ENCODE data around the gene METTL24.
"Not testable (repeated sequence)": the region's sequence is repeated elsewhere in the genome, so short reads cannot be mapped to it uniquely, and the experiment has no call there.

METTL24 gene

GRCh38 chr6:110315207-110315868, 42.8 kb downstream of the METTL24 start:
- DNase-seq (ENCODE audit: low spot score), result no peak

GRCh38 chr6:110310861-110311446, 47.2 kb downstream of the METTL24 start:
- no peak for DNase-seq (ENCODE audit: low spot score)

GRCh38 chr6:110309432-110309831, 48.7 kb downstream of the METTL24 start:
- DNase-seq (ENCODE audit: low spot score), result not testable (repeated sequence)

GRCh38 chr6:110307368-110307767, 50.8 kb downstream of the METTL24 start:
- no peak for DNase-seq (ENCODE audit: low spot score)

- not testable (repeated sequence) for DNase-seq (ENCODE audit: low spot score)
Observed at GRCh38 chr6:110305832-110306231, 52.3 kb downstream of the METTL24 start.

GRCh38 chr6:110303692-110304091, 54.5 kb downstream of the METTL24 start:
- not testable (repeated sequence) for DNase-seq (ENCODE audit: low spot score)

GRCh38 chr6:110298916-110299315, 59.2 kb downstream of the METTL24 start:
- peak; percentile 5 for DNase-seq (ENCODE audit: low spot score)

GRCh38 chr6:110298411-110298810, 59.7 kb downstream of the METTL24 start:
- DNase-seq (ENCODE audit: low spot score), result no peak

GRCh38 chr6:110296241-110297025, 61.7 kb downstream of the METTL24 start:
- no peak for DNase-seq (ENCODE audit: low spot score)

GRCh38 chr6:110295451-110296165, 62.5 kb downstream of the METTL24 start:
- DNase-seq (ENCODE audit: low spot score), result peak; percentile 1

- no peak for DNase-seq (ENCODE audit: low spot score)
Observed at GRCh38 chr6:110287462-110288341, 70.4 kb downstream of the METTL24 start.

- no peak for DNase-seq (ENCODE audit: low spot score)
Observed at GRCh38 chr6:110285306-110286060, 72.7 kb downstream of the METTL24 start.

GRCh38 chr6:110284855-110285254, 73.3 kb downstream of the METTL24 start:
- no peak for DNase-seq (ENCODE audit: low spot score)

GRCh38 chr6:110283657-110284056, 74.5 kb downstream of the METTL24 start:
- no peak for DNase-seq (ENCODE audit: low spot score)

- DNase-seq (ENCODE audit: low spot score), result no peak
Observed at GRCh38 chr6:110282412-110282811, 75.7 kb downstream of the METTL24 start.

- no peak for DNase-seq (ENCODE audit: low spot score)
Observed at GRCh38 chr6:110277100-110277665, 81.0 kb downstream of the METTL24 start.

- not testable (repeated sequence) for DNase-seq (ENCODE audit: low spot score)
Observed at GRCh38 chr6:110272781-110273180, 85.4 kb downstream of the METTL24 start.

- no peak for DNase-seq (ENCODE audit: low spot score)
Observed at GRCh38 chr6:110271732-110272022, 86.5 kb downstream of the METTL24 start.

- no peak for DNase-seq (ENCODE audit: low spot score)
Observed at GRCh38 chr6:110270165-110270564, 88.0 kb downstream of the METTL24 start.

GRCh38 chr6:110269623-110270022, 88.5 kb downstream of the METTL24 start:
- DNase-seq (ENCODE audit: low spot score), result no peak

- DNase-seq (ENCODE audit: low spot score), result no peak
Observed at GRCh38 chr6:110266996-110267395, 91.2 kb downstream of the METTL24 start.

Measured in CD4-positive, alpha-beta T cell treated with Interleukin-2 at 100 ng/mL for 4 hours (primary cell).